Hindlimb muscle (tissue), 1 donor: ENCODE data around the gene NDE1. TPM values are rescaled to one million over a fixed set of nuclear protein-coding genes. Genes with fewer than 3 reads are reported as not detected.
A peak's percentile ranks its signal among the peaks of the same experiment; 100 is the strongest.
"Not testable (repeated sequence)": the region's sequence is repeated elsewhere in the genome, so short reads cannot be mapped to it uniquely, and the experiment has no call there.

ENCODE experiments used
- DNase-seq: peaks from one replicate; pipeline ENCODE4 v3.0.0-alpha.2; 2013
- polyA plus RNA-seq: library from polyadenylated mRNA; unstranded; fragments of 120-200 nt; gene quantifications from one replicate; pipeline ENCODE4 v1.2.1, GENCODE V29; 2013; ENCODE audit not compliant: insufficient read length

The NDE1 gene
- polyA plus RNA-seq, 1 donor: 23.0 TPM

- no peak for DNase-seq
Measured at GRCh38 chr16:15701367-15701766, 51.3 kb downstream of the NDE1 start.

DNA sequence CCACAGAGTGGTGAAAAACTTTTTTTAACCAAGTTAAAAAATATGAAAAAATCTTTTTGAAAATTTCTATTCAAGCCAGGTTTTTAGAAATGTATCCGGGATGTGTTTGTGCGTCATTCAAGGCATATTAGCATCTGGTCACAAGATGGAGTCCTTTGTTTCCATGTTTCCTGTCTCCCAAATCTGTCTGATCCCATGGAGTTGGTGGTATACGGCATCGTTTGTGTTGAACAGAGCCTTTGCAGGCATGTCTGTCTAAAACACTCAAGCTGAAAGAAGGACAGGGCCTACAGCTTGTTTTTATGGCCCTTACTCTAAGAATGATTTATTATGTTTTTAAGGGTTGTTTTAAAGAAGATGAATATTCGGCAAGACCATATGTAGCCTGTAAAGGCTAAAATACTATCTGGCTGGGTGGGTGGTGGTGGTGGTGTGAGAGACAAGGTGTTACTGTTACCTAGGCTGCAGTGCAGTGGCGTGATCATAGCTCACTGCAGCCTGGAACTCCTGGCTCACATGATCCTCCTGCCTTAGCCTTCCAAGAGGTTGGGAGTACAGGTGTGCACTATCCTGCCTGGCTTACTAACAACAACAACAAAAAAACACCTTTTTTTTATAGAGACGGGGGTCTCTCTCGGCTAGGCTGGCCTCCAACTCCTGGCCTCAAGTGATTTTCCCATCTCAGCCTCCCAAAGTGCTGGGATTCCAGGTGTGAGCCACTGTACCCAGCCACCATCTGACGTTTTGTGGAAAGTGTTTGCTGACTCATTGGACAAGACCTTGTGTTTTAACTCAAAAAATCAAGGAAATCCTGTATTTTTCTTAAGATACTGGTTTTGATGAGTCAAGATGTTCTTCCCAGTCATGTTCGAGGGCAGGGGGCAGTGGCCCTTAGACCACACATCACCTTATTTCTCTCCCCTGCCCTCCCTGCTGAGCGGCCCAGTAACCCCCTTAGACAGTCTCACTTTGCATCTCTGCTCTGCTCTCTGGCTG, 52.2 kb downstream of the NDE1 start:
- no peak for DNase-seq

DNA sequence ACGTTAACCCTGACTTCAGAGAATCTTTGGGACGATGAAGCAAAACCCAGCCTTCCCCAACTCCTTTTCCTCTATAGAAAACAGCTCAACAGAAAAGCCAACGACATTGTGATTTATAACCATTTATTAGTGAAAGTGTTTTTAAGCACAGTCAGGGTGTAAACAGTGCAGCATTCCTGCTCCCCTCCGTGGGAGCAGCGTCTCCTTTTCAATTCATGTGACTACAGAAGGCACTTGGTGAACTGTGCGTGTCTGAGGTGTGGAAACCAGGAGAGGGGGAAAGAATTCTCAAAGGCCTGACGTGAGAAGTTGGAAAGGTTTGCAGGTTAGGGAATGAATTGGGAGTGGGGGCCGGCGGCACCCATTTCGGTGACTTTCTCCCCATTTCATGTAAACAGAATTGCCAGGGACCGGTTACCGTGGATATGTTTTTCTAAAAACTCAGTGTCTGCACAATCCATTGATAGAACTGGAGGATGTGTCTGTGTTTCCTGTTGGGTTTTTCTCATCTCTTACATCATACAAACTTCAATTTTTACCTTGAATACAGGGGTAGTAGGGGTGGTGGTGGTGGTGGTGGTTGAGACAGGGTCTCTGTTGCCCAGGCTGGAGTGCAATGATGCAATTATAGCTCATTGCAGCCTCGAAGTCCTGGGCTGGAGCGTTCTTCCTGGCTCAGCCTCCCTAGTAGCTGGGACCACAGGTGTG, 53.1 kb downstream of the NDE1 start:
- DNase-seq: no peak

DNA sequence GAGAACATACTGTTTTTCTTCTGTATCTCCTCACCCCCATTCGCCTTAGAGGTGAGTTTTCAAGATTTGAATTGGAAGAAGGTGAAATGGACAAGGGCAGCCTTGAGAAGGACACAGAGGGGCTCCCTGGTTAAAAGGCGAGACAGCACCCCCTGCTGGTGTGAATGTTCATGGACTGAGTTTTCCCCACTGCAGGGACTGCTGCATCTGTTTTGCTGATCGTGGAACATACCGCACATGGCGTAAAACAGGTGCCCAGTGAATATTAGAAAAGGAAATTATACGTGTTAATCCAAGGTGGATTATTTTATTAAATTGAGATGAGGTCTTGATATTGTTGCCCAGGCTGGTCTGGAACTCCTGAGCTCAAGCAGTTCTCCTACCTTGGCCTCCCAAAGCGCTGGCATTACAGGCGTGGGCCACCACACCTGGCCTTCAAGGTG, 54.5 kb downstream of the NDE1 start:
- DNase-seq: peak; percentile 39

DNA sequence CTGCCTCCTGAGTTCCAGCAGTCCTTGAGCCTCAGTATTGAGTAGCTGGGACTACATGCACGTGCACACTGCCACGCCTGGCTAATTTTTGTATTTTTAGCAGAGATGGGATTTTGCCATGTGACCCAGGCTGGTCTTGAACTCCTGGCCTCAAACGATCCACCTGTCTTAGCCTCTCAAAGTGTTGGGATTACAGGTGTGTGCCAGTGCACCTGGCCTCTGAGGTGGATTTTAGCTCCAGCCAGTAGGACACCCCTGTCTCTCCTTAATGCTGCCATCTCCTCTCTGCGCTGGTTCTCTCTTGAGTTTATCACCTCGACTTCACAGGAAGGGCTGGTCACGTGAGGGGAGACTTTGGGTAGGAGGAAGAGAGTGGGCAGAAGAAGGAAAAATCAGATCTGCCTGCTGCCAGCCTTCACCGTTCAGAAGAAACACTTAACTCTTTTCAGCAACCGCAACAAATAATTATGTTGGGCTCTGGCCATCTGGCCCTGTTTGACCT, 55.1 kb downstream of the NDE1 start:
- DNase-seq: no peak

GRCh38 chr16:15707332-15707731, 57.3 kb downstream of the NDE1 start:
- no peak for DNase-seq

DNA sequence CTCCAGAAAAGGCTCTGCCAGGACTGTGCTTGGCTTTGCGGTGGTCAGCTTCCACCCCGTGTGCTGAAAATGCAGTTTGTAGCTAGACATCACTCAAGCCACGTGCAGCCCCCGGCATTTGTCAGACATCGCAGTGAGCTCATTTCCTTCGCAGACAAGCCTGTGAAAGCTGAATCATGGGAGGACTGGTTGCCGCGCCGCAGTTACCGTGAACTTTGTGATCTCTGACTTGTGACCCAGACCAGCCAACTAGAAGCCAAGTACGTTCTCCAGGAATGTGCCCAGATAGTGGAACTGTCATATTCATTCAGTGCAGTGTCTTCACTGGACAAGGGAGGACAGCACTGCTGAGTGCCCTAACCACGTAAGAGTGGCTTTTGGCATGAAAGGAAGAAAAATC, 58.1 kb downstream of the NDE1 start:
- DNase-seq: no peak

DNA sequence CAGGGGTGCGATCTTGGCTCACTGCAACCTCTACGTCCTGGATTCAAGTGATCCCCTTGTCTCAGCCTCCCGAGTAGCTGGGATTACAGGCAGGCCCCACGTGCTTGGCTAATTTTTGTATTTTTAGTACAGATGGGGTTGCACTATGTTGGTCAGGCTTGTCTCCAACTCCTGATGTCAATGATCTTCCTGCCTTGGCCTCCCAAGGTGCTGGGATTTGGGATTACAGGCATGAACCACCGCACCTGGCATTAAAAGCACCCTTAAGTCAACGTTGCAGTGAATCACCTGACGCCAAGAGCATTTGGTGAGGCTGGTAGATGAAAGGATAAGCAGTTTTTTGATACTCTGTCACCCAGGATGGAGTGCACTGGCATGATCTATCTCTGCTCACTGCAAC, 59.0 kb downstream of the NDE1 start:
- DNase-seq: no peak

DNA sequence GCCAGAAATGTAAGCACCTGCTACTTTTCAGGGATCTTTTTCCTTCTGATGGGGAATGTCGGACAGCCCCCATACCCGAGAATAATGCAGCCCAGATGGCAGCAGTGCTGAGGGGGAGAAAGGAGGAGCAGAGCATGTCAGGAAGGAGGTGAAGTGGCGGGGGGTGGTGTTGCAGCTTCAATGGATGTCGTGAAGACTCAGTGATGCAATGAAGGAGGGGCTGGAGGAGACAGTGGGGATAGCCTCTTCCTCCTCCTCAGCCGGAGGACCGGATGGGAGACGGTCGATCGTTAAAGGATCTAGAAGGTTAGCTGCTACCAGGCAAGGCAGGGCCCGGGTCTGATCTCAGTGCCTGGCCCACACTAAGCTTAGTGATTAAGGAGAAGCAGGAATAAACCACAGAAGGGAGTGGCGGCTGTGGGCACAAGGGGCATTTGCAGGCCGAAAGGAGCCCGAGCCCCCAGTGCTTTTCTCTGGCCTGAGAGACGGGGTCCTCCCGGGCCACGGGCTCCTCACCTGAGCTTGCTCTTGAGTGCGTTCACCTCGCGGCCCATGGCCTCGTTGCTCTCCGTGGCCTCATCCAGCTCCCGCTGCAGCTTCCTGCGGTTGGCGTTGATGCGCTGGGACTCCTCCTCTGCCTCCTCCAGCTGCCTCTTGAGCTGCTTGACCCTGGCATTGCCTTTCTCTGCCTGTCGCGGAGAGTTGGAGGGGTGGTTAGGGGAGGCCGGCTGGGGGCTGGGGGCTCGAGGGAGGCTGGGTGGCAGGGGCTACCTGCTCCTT, 64.5 kb downstream of the NDE1 start:
- DNase-seq: no peak

DNA sequence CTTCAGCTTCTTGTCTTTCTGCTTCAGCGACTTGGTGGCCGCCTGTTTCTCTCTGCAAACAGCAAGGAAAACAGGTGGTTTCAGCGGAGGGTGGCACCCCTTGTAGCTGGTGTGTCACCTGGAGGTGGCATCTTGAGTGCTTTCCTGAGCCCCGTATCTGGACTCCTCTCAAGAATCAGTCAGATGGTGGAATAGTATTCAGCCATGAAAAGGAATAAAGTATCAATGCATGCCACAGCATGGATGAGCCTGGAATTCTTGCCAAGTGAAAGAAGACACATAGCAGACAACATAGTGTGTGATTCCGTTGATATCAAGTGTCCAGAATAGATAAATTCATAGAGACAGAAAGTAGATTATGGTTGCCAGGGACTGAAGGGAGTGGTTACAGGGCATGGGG, 65.2 kb downstream of the NDE1 start:
- DNase-seq: no peak

- DNase-seq: no peak
Measured at GRCh38 chr16:15716694-15717447, 66.8 kb downstream of the NDE1 start.

DNA sequence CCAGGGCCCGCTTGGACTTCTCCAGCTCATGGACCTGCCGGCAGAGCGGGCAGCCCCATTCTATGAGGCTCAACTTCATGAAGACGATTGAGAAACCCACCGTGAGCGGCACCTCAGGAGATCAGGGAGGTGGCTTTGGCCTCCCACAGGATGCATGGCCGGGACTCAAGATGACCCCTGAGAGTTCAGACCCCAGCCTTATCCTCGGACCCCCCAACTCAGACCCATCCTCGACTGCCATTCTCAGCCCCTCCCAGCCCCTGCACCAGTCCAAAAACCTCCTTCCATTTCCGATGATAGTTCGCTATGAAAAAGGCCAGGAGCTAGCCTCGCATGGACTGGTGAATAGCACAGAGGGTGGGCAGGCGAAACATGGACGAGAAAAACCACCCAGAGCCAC, 71.0 kb downstream of the NDE1 start:
- no peak for DNase-seq

- DNase-seq: no peak
Measured at GRCh38 chr16:15723808-15724207, 73.8 kb downstream of the NDE1 start.

GRCh38 chr16:15725641-15726240, 75.7 kb downstream of the NDE1 start:
- no peak for DNase-seq

DNA sequence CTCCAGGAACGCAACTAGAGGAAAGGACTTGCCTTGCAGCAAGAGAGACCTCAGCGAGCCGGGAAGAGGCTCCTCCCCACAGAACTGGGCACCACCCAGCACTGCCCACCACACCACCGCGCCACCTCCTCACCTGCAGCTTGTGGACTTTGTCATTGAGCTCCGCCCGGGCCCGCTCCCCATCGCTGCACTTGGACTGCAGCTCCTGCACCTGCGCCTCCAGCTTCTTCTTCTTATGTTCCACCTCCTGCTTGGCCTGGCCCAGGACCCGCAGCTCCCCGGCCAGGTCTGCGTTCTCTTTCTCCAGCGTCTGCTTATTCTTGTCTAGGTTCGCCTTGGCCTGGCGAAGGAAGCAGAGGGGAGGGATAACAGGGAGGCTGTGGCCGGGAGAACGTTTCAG, 76.7 kb downstream of the NDE1 start:
- DNase-seq: no peak

DNA sequence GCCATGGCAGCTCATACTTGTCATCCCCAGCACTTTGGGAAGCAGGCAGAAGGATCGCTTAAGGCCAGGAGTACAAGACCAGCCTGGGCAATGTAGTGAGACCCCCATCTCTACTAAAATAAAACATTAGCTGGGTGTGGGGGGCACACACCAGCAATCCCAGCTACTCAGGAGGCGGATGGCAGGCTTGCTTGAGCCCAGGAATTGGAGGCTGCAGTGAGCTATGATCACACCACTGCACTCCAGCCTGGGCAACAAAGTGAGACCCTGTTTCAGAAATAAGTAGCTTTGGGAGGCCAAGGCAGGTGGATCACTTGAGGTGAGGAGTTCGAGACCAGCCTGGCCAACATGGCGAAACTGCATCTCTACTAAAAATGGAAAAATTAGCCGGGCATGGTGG, 77.7 kb downstream of the NDE1 start:
- DNase-seq: not testable (repeated sequence)

- DNase-seq: no peak
Measured at GRCh38 chr16:15729152-15729551, 79.1 kb downstream of the NDE1 start.

- DNase-seq: no peak
Measured at GRCh38 chr16:15732416-15732815, 82.4 kb downstream of the NDE1 start.

DNA sequence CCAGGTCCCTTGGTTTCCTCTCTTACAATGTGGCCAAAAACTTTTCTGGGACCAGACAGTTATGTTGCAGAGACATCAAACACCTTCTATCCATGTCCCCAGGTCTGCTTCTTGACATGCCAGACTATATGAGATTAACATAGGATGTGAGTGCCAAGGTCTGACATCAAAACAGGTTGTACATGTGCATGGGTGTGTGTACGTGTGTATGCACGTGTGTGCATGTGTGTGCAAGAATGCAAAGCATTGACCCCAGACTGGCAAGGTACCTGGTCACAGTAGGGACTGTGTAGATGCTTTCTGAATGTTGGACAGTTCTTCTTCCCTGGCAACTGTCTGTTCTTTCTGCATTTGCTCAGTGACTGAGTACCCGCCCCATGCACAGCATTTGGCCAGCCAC, 85.6 kb downstream of the NDE1 start:
- no peak for DNase-seq

DNA sequence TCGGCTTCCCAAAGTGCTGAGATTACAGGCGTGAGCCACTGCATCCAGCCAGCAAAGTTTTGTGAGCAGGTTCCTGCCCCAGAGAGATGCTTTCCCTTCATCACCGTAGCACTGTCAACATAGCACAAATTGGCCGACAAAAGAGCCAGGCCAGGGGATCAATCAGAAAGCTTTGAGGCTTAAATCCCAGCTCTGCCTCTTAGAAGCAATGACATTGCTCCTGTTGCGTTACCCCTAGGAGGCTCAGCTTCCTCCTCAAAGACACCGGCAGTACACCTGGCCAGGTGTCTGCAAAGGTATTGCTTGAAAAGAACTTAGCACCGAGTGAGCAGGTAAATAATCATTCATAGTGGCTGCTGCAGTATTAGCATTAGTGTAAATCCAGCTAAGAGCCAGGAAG, 86.5 kb downstream of the NDE1 start:
- DNase-seq: no peak

DNA sequence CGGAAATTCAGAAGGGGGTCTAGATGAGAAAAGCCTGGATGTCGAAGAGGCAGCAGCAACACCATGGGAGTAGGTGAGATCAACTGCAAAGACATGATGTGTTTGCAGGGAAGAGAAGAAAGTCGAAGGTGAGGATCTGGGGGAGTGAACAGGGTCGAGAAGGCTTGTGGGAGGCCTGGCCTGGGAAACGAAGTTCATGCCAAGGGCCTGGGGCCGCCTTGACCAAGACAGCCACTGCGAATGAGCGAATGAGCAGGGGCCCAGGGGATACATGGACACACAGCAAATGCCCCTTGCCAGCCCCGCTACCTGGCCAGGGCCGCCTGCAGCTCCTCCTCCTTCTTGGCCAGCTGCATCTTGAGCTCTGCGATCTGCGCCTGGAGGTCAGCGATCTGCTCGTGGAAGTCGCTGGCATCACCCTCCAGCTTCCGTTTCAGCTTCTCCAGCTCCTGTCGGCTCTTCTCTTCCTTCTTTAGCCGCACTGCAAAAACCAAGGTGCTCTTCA, 87.1 kb downstream of the NDE1 start:
- DNase-seq: no peak
